Measurements from ENCODE around the gene ACTL8. TPM values are rescaled to one million over a fixed set of nuclear protein-coding genes. Genes with fewer than 3 reads are reported as not detected.

Gene ACTL8
- total RNA-seq, 4 donors from 2014 or later: not detected

DNA sequence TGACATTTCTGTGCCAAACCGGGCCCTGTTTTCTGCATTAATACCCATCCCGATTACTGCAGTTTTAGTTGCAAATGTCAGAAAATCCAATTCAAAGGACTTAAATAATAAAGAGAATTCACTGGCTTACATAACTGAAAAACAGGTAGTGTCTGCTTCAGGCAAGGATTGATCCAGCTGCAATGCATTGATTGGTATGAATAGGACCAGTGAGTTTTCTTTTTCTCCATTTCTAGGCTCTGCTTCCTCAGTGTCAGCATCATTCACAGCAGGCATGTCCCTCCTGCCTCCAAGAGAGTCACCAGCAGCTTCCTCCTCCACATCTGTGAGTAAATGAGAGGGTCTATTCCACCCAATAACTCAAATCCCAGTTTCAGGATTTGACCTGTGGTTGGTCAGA, 33.7 kb upstream of the ACTL8 start:
- TF ChIP-seq CTCF (IDR thresholded peaks at IDR 0.05 in 4 of 5, conservative IDR thresholded peaks at IDR 0.05 in 1 of 5) (no peak), POLR2A (IDR thresholded peaks at IDR 0.05) (no peak)
- no peaks in the 10 kb centered on the region for H3K36me3 ChIP-seq
- in situ Hi-C loops (cut with MboI; ENCODE audit: low sequenced_read_pairs in 4 of 4): no loop called here
- H3K27me3 ChIP-seq: no peaks in the 10 kb centered on the region
- ATAC-seq (no peak), DNase-seq (no peak)
- no peaks in the 10 kb centered on the region for H3K9me3 ChIP-seq
- H3K4me1 ChIP-seq: no peaks in the 10 kb centered on the region
- intact Hi-C loops (cut with DNase I; ENCODE audit: low total_unique reads): no loop called here
- H3K27ac ChIP-seq: no peak overlapping the region
- H3K4me3 ChIP-seq: no peak overlapping the region

GRCh38 chr1:17723684-17724083, 31.4 kb upstream of the ACTL8 start:
- in situ Hi-C loops (cut with MboI; ENCODE audit: low sequenced_read_pairs in 4 of 4) (no loop called here), intact Hi-C loops (cut with DNase I; ENCODE audit: low total_unique reads) (no loop called here)
- Histone ChIP-seq H3K9me3 (no peaks in the 10 kb centered on the region), H3K27ac (no peak overlapping the region), H3K27me3 (no peaks in the 10 kb centered on the region), H3K4me1 (no peaks in the 10 kb centered on the region), H3K4me3 (no peak overlapping the region), H3K36me3 (no peaks in the 10 kb centered on the region)
- DNase-seq: no peak
- no peak for ATAC-seq
- no peak for TF ChIP-seq POLR2A (IDR thresholded peaks at IDR 0.05)
- TF ChIP-seq CTCF (IDR thresholded peaks at IDR 0.05 in 4 of 5, conservative IDR thresholded peaks at IDR 0.05 in 1 of 5): no peak

- intact Hi-C loops (cut with DNase I; ENCODE audit: low total_unique reads): no loop called here
These were observed 31.0 kb upstream of the ACTL8 start for GRCh38 chr1:17724150-17724549.

DNA sequence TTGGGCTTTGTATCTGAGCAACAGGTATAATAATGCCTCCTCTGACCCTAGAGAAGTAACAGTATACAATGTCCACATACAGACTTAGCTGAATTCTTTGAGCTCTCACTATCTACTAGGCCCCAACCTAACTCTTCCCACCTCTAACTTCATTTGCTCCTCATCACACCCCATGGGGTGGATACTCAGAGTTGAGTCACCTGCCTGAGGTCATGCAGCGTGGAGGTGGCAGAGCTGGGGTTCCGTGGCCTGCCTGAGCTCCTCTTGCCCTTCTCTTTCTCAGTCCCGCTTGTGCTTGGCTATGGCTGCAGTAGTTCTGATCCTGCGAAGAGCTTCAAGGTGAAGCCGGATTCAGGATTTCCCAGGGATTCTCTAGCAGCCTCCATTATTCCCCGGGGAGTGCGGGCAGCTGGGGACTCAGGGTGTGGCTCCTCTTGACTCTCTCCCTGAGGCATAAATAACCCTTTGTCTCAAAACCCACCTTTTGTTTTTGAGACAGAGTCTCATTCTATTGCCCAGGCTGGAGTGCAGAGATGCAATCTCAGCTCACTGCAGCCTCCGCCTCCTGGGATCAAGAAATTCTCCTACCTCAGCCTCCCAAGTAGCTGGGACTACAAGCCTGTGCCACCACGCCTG, 29.9 kb upstream of the ACTL8 start:
- Histone ChIP-seq H3K36me3 (no peaks in the 10 kb centered on the region), H3K9me3 (no peaks in the 10 kb centered on the region), H3K27ac (no peak overlapping the region), H3K27me3 (no peaks in the 10 kb centered on the region), H3K4me1 (no peaks in the 10 kb centered on the region), H3K4me3 (no peak overlapping the region)
- ATAC-seq: no peak
- TF ChIP-seq POLR2A (IDR thresholded peaks at IDR 0.05): no peak
- no peak for TF ChIP-seq CTCF (IDR thresholded peaks at IDR 0.05 in 4 of 5, conservative IDR thresholded peaks at IDR 0.05 in 1 of 5)
- intact Hi-C loops (cut with DNase I; ENCODE audit: low total_unique reads) (no loop called here), in situ Hi-C loops (cut with MboI; ENCODE audit: low sequenced_read_pairs in 4 of 4) (no loop called here)
- no peak for DNase-seq

More at GRCh38 chr1:17724150-17724549, 31.0 kb upstream of the ACTL8 start:
- no peak for TF ChIP-seq POLR2A (IDR thresholded peaks at IDR 0.05)
- no peak for TF ChIP-seq CTCF (IDR thresholded peaks at IDR 0.05 in 4 of 5, conservative IDR thresholded peaks at IDR 0.05 in 1 of 5)
- Histone ChIP-seq H3K4me3 (no peak overlapping the region), H3K27me3 (no peaks in the 10 kb centered on the region), H3K4me1 (no peaks in the 10 kb centered on the region), H3K27ac (no peak overlapping the region), H3K9me3 (no peaks in the 10 kb centered on the region), H3K36me3 (no peaks in the 10 kb centered on the region)
- no peak for DNase-seq
- no peak for ATAC-seq
- in situ Hi-C loops (cut with MboI; ENCODE audit: low sequenced_read_pairs in 4 of 4): no loop called here
